Thyroid gland (tissue), 4 donors: Measurements from ENCODE around the gene CNDP2. TPM values are rescaled to one million over a fixed set of nuclear protein-coding genes. Genes with fewer than 3 reads are reported as not detected.

ENCODE experiments used
- DNase-seq, 2 donors: peaks; one replicate each; pipeline ENCODE4 v3.0.0-alpha.2; 2019
- H3K27ac ChIP-seq, 3 donors: fragments of 200-600 bp; sonication (generic); 1 replicate in 2 of 3; 2 replicates in 1 of 3; pipeline ENCODE4 v1.5.1; 2016 to 2019; ENCODE audit warnings: mild to moderate bottlenecking in 1 of 3, moderate library complexity in 1 of 3
- H3K27me3 ChIP-seq: fragments of 200-600 bp; sonication (generic); one replicate; pipeline ENCODE4 v1.5.1; 2019
- H3K36me3 ChIP-seq, 2 donors: fragments of 200-600 bp; sonication (generic); one replicate each; pipeline ENCODE4 v1.5.1; 2016 to 2019
- H3K4me1 ChIP-seq, 2 donors: fragments of 200-600 bp; sonication (generic); one replicate each; pipeline ENCODE4 v1.5.1; 2017 to 2019
- H3K4me3 ChIP-seq, 3 donors: fragments of 200-600 bp; sonication (generic); replicated peaks in 1 of 3; 1 replicate in 2 of 3; 2 replicates in 1 of 3; pipeline ENCODE4 v1.5.1; 2016; ENCODE audit warnings: mild to moderate bottlenecking in 1 of 3
- H3K9me3 ChIP-seq: fragments of 200-600 bp; sonication (generic); one replicate; pipeline ENCODE4 v1.5.1; 2017
- POLR2A ChIP-seq, 2 donors: fragments of 450-650 bp; IDR thresholded peaks; one replicate each; pipeline ENCODE4 v1.6.1; 2017; ENCODE audit warnings: antibody characterized with exemption in 2 of 2, mild to moderate bottlenecking in 2 of 2, moderate library complexity in 1 of 2
- WGBS, 2 donors: methylation state at CpG; one replicate each; pipeline ENCODE4 v1.1.5; 2017; 5-methylcytosine and 5-hydroxymethylcytosine counted together
- intact Hi-C: fragments of 100-400 bp; cut with DNase I; formaldehyde crosslinking; loops from one replicate; pipeline ENCODE4 v1.15.1; 2023
- total RNA-seq, 4 donors: library from RNA; depleted of rRNA; stranded (reverse); fragments of >200 nt; gene quantifications; one replicate each; pipeline ENCODE4 v1.2.3, GENCODE V29; 2016
- TF ChIP-seq, protein P1 (sequence below), 6 experiments: fragments of 200-600 bp in 3 of 6; fragments of 450-650 bp in 3 of 6; sonication (generic) in 3 of 6; IDR thresholded peaks; one replicate each; pipeline ENCODE4 v1.5.1; 2016 to 2019; ENCODE audit warnings: antibody characterized with exemption in 6 of 6, mild to moderate bottlenecking in 2 of 6, inconsistent platforms in 1 of 6, moderate library complexity in 1 of 6

The CNDP2 gene
- total RNA-seq, 4 donors from 2014 or later: 249 to 437 (median 301) TPM

DNA sequence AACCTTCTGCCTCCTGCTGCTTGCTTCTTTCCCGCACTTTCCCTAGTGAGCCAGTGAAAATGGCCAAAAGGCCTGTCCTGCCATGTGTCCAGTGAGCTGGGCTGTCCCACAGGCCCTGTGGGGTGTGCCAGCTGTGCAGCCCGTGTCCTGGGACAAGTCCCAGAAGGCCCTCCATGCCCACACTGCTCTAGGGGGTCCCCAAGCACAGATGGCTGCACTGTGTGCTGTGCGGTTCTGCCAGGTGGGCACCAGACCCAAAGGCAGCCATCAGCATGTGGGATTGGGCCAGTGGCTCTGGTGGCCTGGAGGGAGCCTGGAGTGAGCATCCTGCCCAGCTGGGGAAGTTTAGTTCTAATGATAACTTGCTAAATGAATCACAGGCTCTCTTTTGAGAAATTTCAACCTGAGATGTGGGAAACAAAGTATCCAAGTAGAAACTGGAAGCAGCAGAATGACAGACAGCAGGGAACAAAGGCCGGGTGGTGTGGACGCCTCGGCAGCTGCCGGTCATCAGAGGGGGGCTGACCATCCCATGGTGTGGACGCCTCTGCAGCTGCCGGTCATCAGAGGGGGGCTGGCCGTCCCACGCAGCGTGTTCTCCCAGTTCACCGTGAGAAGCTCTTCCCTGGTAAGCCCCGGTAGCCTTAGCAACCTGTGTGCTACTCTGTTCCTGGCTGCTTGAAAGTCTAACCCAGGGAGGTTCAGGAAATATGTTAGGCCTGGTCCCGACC is 9.9 kb upstream of the CNDP2 start:
- no peak overlapping the region for H3K4me3 ChIP-seq
- H3K27ac ChIP-seq: peak overlapping the region in 2 of 3 donors; percentile 57 to 70

GRCh38 chr18:74488354-74488753 is 7.8 kb upstream of the CNDP2 start:
- Histone ChIP-seq H3K36me3 (no peaks in the 10 kb centered on the region), H3K27ac (no peak overlapping the region), H3K27me3 (no peaks in the 10 kb centered on the region), H3K4me1 (peaks cover 7 to 9% of the 10 kb centered on the region in 2 donors), H3K4me3 (no peak overlapping the region), H3K9me3 (no peaks in the 10 kb centered on the region)
- DNase-seq: no peak
- intact Hi-C loops: no loop called here
- TF ChIP-seq, protein P1, sequence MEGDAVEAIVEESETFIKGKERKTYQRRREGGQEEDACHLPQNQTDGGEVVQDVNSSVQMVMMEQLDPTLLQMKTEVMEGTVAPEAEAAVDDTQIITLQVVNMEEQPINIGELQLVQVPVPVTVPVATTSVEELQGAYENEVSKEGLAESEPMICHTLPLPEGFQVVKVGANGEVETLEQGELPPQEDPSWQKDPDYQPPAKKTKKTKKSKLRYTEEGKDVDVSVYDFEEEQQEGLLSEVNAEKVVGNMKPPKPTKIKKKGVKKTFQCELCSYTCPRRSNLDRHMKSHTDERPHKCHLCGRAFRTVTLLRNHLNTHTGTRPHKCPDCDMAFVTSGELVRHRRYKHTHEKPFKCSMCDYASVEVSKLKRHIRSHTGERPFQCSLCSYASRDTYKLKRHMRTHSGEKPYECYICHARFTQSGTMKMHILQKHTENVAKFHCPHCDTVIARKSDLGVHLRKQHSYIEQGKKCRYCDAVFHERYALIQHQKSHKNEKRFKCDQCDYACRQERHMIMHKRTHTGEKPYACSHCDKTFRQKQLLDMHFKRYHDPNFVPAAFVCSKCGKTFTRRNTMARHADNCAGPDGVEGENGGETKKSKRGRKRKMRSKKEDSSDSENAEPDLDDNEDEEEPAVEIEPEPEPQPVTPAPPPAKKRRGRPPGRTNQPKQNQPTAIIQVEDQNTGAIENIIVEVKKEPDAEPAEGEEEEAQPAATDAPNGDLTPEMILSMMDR (IDR thresholded peaks at IDR 0.05): no peak
- TF ChIP-seq POLR2A (IDR thresholded peaks at IDR 0.05): no peak
- WGBS, 2 donors: 94 to 95% methylated on average over 8 of the region's 8 CpGs

More for the DNA sequence above, 9.9 kb upstream of the CNDP2 start:
- Histone ChIP-seq H3K4me1 (peaks cover 7 to 9% of the 10 kb centered on the region in 2 donors), H3K27me3 (no peaks in the 10 kb centered on the region), H3K9me3 (no peaks in the 10 kb centered on the region), H3K36me3 (no peaks in the 10 kb centered on the region)
- intact Hi-C loops: no loop called here
- no peak for DNase-seq
- TF ChIP-seq, protein P1 (IDR thresholded peaks at IDR 0.05): peak in 1 of 6 experiments; percentile 18
- no peak for TF ChIP-seq POLR2A (IDR thresholded peaks at IDR 0.05)
- 78% methylated on average over 12 to 15 of the region's 15 CpGs for WGBS, 2 donors

GRCh38 chr18:74488864-74489263 is 7.3 kb upstream of the CNDP2 start:
- no peaks in the 10 kb centered on the region for H3K27me3 ChIP-seq
- H3K36me3 ChIP-seq: no peaks in the 10 kb centered on the region
- no peak overlapping the region for H3K27ac ChIP-seq
- H3K4me3 ChIP-seq: no peak overlapping the region
- H3K4me1 ChIP-seq: peaks cover 7 to 9% of the 10 kb centered on the region in 2 donors
- no peak for DNase-seq
- intact Hi-C loops: no loop called here
- no peaks in the 10 kb centered on the region for H3K9me3 ChIP-seq
- TF ChIP-seq POLR2A (IDR thresholded peaks at IDR 0.05): no peak
- TF ChIP-seq, protein P1 (IDR thresholded peaks at IDR 0.05): no peak
- 95 to 96% methylated on average over 8 of the region's 8 CpGs for WGBS, 2 donors

- no peaks in the 10 kb centered on the region for H3K9me3 ChIP-seq
- TF ChIP-seq, protein P1 (IDR thresholded peaks at IDR 0.05): no peak
- TF ChIP-seq POLR2A (IDR thresholded peaks at IDR 0.05): no peak
- no peak overlapping the region for H3K4me3 ChIP-seq
- peaks cover 7 to 9% of the 10 kb centered on the region in 2 donors for H3K4me1 ChIP-seq
- no peaks in the 10 kb centered on the region for H3K27me3 ChIP-seq
- 57 to 64% methylated on average over 7 of the region's 7 CpGs for WGBS, 2 donors
- DNase-seq: no peak
- intact Hi-C loops: loop anchor here (5.0 to 10.0 kb wide), 3 partner anchors 105 to 335 kb away; partner anchors contain the start of gene ZNF407
- H3K36me3 ChIP-seq: no peaks in the 10 kb centered on the region
- no peak overlapping the region for H3K27ac ChIP-seq
Observed at GRCh38 chr18:74489676-74490075, 6.5 kb upstream of the CNDP2 start.

GRCh38 chr18:74492259-74492658 is 3.9 kb upstream of the CNDP2 start:
- no peaks in the 10 kb centered on the region for H3K9me3 ChIP-seq
- no peak overlapping the region for H3K4me3 ChIP-seq
- TF ChIP-seq, protein P1 (IDR thresholded peaks at IDR 0.05): no peak
- no peak for TF ChIP-seq POLR2A (IDR thresholded peaks at IDR 0.05)
- peaks cover 3 to 7% of the 10 kb centered on the region in 2 donors for H3K4me1 ChIP-seq
- DNase-seq: no peak
- intact Hi-C loops: loop anchor here (5.0 to 10.0 kb wide), 3 partner anchors 103 to 337 kb away; partner anchors contain the start of gene ZNF407
- no peaks in the 10 kb centered on the region for H3K36me3 ChIP-seq
- H3K27ac ChIP-seq: no peak overlapping the region
- WGBS, 2 donors: 67 to 100% methylated on average over 3 of the region's 3 CpGs
- no peaks in the 10 kb centered on the region for H3K27me3 ChIP-seq
